BE2C (cell line): Measurements from ENCODE around the gene VCPKMT.

Experiments
- DNase-seq: peaks from one replicate; pipeline ENCODE4 v3.0.0-alpha.2; 2020
- H3K27me3 ChIP-seq: fragments of 250-450 bp; sonication (Bioruptor Pico); 2 replicates; pipeline ENCODE4 v1.5.1; 2020; ENCODE audit warnings: mild to moderate bottlenecking
- H3K36me3 ChIP-seq: fragments of 250-450 bp; sonication (Bioruptor Pico); 2 replicates; pipeline ENCODE4 v1.5.1; 2020; ENCODE audit warnings: mild to moderate bottlenecking
- H3K4me1 ChIP-seq: fragments of 250-450 bp; sonication (Bioruptor Pico); 2 replicates; pipeline ENCODE4 v1.5.1; 2020
- H3K4me3 ChIP-seq: 2 replicates; pipeline ENCODE4 v1.5.1; 2011; ENCODE audit warnings: low read depth, low read length
- H3K9me3 ChIP-seq: fragments of 250-450 bp; sonication (Bioruptor Pico); 2 replicates; pipeline ENCODE4 v1.5.1; 2020
- TF ChIP-seq, protein P1 (sequence below): IDR thresholded peaks from 2 replicates; pipeline ENCODE4 v1.5.1; 2012; ENCODE audit warnings: mild to moderate bottlenecking, low read depth, low read length

The VCPKMT gene

DNA sequence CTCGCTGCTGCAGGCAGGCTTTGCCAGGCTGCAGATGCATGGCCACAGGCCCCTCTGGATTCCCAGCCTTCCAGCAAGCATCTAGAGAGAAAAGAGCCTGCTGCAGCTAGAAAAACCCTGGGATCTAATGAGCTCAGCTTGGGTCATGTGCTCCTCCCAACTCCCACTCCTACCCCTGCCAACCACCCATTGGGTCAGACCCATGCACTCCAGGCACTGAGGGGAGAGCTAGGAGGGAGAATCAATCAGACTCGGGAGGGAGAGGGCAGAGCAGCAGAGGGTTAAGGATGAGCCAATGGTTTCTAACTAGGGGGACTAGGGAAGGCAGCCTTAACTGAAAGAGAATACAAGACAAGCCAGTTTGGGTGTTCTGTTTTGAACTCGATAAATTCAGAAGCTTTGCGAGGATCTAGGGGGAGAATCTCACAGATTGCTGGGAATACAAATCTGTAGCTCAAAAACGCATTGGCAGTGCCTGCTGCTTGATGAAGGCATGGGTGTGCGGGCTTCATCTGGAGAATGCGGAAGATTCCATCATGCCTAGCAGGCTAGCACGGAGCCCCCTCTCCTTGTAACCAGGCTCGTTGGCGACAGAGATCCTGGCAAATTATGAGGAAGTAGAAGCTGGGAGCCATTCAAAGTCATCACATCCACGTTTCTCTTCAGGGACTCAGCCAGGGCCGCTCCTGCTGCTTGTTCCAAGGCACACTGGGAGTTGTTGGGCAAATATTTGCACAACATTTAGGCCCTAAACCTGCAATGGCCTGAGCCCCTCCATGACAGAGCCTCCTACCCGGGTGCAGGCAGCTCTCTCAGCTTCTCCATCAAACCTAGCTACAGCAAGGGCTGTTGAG lies 56.4 kb downstream of the VCPKMT start:
- no peak for DNase-seq
- Histone ChIP-seq H3K9me3 (no peaks in the 10 kb centered on the region), H3K36me3 (no peaks in the 10 kb centered on the region), H3K4me3 (no peak overlapping the region), H3K27me3 (no peaks in the 10 kb centered on the region), H3K4me1 (peaks cover 31% of the 10 kb centered on the region)
- TF ChIP-seq, protein P1, sequence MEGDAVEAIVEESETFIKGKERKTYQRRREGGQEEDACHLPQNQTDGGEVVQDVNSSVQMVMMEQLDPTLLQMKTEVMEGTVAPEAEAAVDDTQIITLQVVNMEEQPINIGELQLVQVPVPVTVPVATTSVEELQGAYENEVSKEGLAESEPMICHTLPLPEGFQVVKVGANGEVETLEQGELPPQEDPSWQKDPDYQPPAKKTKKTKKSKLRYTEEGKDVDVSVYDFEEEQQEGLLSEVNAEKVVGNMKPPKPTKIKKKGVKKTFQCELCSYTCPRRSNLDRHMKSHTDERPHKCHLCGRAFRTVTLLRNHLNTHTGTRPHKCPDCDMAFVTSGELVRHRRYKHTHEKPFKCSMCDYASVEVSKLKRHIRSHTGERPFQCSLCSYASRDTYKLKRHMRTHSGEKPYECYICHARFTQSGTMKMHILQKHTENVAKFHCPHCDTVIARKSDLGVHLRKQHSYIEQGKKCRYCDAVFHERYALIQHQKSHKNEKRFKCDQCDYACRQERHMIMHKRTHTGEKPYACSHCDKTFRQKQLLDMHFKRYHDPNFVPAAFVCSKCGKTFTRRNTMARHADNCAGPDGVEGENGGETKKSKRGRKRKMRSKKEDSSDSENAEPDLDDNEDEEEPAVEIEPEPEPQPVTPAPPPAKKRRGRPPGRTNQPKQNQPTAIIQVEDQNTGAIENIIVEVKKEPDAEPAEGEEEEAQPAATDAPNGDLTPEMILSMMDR, result no peak
